Bronchial epithelial cell (primary cell): ENCODE results near the gene TRAF1. TPM values are rescaled to one million over a fixed set of nuclear protein-coding genes. Genes with fewer than 3 reads are reported as not detected.

Source experiments
- DNase-seq: peaks from one replicate; pipeline ENCODE4 v3.0.0-alpha.2; 2010; ENCODE audit warnings: low read depth
- FAIRE-seq: peaks from 2 replicates; lab custom pipeline; 2011; peaks lifted over from hg19 to GRCh38; lab: Jason Lieb, UNC
- H3K27me3 ChIP-seq: 2 replicates; pipeline ENCODE4 v1.5.1; 2011; ENCODE audit warnings: low read length; ENCODE audit not compliant: control insufficient read depth, insufficient read depth
- H3K36me3 ChIP-seq: 2 replicates; pipeline ENCODE4 v1.5.1; 2011; ENCODE audit warnings: low read length; ENCODE audit not compliant: control insufficient read depth, insufficient read depth
- H3K4me3 ChIP-seq: 2 replicates; pipeline ENCODE4 v1.5.1; 2011; ENCODE audit warnings: mild to moderate bottlenecking, low read depth, low read length, control low read depth
- total RNA-seq: library from RNA; depleted of rRNA; stranded (reverse); fragments of >200 nt; gene quantifications from 2 replicates; pipeline ENCODE4 v1.2.1, GENCODE V29; 2014
- TF ChIP-seq, protein P1 (sequence below): IDR thresholded peaks from 2 replicates; pipeline ENCODE4 v1.5.1; 2011; ENCODE audit warnings: mild to moderate bottlenecking, moderate library complexity, low read length, control low read depth, inconsistent platforms; ENCODE audit not compliant: insufficient read depth, severe bottlenecking

Gene TRAF1
- total RNA-seq, 1 donor from 2014 or later, result 0.79 TPM

DNA sequence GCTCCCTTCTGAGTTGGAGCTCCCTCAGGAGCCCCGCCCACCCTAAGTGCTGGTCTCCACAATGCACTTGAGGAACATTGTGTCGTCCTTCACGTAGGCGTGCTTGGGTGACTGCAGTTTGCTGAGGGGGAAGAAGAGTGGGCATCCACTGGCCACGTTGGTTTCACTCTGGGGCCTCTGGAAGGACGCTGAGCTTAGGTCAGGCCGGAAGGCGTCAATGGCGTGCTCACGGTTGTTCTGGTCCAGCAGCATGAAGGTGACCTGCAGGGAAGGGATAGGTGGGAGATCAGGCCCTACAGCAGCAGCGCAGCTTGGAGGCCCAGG, 21.7 kb downstream of the TRAF1 start:
- TF ChIP-seq, protein P1, sequence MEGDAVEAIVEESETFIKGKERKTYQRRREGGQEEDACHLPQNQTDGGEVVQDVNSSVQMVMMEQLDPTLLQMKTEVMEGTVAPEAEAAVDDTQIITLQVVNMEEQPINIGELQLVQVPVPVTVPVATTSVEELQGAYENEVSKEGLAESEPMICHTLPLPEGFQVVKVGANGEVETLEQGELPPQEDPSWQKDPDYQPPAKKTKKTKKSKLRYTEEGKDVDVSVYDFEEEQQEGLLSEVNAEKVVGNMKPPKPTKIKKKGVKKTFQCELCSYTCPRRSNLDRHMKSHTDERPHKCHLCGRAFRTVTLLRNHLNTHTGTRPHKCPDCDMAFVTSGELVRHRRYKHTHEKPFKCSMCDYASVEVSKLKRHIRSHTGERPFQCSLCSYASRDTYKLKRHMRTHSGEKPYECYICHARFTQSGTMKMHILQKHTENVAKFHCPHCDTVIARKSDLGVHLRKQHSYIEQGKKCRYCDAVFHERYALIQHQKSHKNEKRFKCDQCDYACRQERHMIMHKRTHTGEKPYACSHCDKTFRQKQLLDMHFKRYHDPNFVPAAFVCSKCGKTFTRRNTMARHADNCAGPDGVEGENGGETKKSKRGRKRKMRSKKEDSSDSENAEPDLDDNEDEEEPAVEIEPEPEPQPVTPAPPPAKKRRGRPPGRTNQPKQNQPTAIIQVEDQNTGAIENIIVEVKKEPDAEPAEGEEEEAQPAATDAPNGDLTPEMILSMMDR, result no peak
- H3K4me3 ChIP-seq, result no peak overlapping the region
- DNase-seq (no peak), FAIRE-seq (no peak)
- H3K36me3 ChIP-seq, result no peaks in the 10 kb centered on the region
- no peaks in the 10 kb centered on the region for H3K27me3 ChIP-seq

GRCh38 chr9:120904061-120904977, 22.3 kb downstream of the TRAF1 start:
- FAIRE-seq, result no peak

DNA sequence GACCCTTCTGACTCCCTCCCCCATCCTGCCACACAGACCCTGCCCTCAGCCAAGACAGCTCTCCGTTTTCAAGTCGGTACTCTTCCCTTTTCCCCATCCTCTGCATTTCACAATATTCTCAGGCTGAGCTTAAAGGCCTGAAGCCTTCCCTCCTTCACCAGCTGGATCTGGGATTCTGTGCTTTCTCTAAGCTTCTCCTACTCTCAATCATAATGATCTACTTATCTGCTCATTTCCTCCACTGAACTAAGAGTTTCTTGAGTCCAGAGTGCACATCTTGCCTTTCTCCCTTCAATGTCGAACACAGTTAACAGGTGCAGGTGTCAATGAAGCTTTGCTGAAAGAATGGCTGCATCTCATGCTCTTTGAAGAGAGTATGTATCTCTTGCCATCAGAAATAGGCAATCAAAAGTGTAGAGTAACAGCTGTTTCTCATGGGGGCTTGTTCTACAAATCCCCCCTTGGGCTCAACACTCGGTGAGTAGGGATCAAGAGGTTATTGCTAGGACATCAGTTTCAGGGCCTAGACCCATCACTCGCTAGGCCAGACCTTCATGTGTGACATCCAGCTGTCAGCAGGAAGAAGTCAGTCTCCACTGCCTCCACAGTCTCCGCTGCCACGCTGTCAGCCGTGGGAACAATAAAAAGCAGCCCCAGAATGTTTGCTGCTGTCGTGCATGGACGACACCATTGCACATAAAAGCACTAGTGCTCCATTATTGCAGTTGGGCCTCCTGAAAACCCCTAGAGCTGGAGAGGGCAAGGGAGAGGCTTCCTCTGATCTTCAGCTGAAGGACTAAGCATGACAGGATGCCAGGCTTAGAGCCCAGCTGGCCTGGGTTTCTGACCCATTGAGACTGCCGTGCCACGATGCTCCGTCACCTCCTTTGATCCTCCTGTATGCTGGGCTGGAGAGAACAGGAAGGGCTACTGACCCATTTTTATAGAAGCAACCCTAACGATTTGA, 23.7 kb downstream of the TRAF1 start:
- Histone ChIP-seq H3K36me3 (no peaks in the 10 kb centered on the region), H3K4me3 (no peak overlapping the region), H3K27me3 (no peaks in the 10 kb centered on the region)
- DNase-seq (no peak), FAIRE-seq (no peak)
- TF ChIP-seq, protein P1, result no peak

More at GRCh38 chr9:120904061-120904977, 22.3 kb downstream of the TRAF1 start:
- TF ChIP-seq, protein P1, result no peak
- H3K36me3 ChIP-seq, result no peaks in the 10 kb centered on the region
- no peak for DNase-seq
- H3K4me3 ChIP-seq, result no peak overlapping the region
- H3K27me3 ChIP-seq, result no peaks in the 10 kb centered on the region

GRCh38 chr9:120901755-120902568, 24.6 kb downstream of the TRAF1 start:
- TF ChIP-seq, protein P1, result no peak
- H3K4me3 ChIP-seq, result no peak overlapping the region
- DNase-seq, result no peak
- no peaks in the 10 kb centered on the region for H3K36me3 ChIP-seq
- no peak for FAIRE-seq
- no peaks in the 10 kb centered on the region for H3K27me3 ChIP-seq

DNA sequence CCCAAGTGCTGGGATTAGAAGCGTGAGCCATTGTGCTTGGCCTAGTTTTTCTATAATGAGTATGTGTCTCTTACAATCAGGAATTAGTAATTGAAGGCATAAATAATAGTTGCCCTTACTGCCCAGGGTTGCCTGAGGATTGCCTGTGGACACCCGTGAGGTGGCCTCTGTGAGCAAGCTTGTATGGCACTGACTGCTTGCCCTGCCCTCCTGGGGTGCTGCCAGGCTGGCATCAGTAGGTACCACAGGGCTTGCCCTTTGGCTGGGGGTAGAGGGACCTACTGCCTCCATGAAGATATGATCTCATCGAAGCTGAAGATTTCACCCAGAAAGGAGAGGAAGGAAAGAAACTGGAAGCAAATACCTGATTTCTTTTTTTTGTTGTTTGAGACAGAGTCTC, 25.8 kb downstream of the TRAF1 start:
- DNase-seq, result no peak
- FAIRE-seq, result no peak
- H3K27me3 ChIP-seq, result no peaks in the 10 kb centered on the region

More for the DNA sequence above, 25.8 kb downstream of the TRAF1 start:
- TF ChIP-seq, protein P1, result no peak
- H3K4me3 ChIP-seq, result no peak overlapping the region
- H3K36me3 ChIP-seq, result no peaks in the 10 kb centered on the region
